ENCODE results near the gene ALPK3. TPM values are rescaled to one million over a fixed set of nuclear protein-coding genes. Genes with fewer than 3 reads are reported as not detected.

Gene ALPK3
- polyA plus RNA-seq, 3 donors: 12.5 to 15.9 (median 13.5) TPM

- no peak for DNase-seq (ENCODE audit: low read depth in 3 of 3, low spot score in 2 of 3)
These were observed 19.9 kb upstream of the ALPK3 start for GRCh38 chr15:84797212-84797611.

GRCh38 chr15:84797801-84798200 is 19.4 kb upstream of the ALPK3 start:
- no peak for DNase-seq (ENCODE audit: low read depth in 3 of 3, low spot score in 2 of 3)

- DNase-seq (ENCODE audit: low read depth in 3 of 3, low spot score in 2 of 3): no peak
These were observed 18.7 kb upstream of the ALPK3 start for GRCh38 chr15:84798436-84798946.

- no peak for DNase-seq (ENCODE audit: low read depth in 3 of 3, low spot score in 2 of 3)
These were observed 17.5 kb upstream of the ALPK3 start for GRCh38 chr15:84799511-84800187.

- DNase-seq (ENCODE audit: low read depth in 3 of 3, low spot score in 2 of 3): no peak
These were observed 16.8 kb upstream of the ALPK3 start for GRCh38 chr15:84800365-84800806.

GRCh38 chr15:84804005-84804900 is 12.9 kb upstream of the ALPK3 start:
- no peak for DNase-seq (ENCODE audit: low read depth in 3 of 3, low spot score in 2 of 3)

- no peak for DNase-seq (ENCODE audit: low read depth in 3 of 3, low spot score in 2 of 3)
These were observed 11.9 kb upstream of the ALPK3 start for GRCh38 chr15:84805221-84805620.

- DNase-seq (ENCODE audit: low read depth in 3 of 3, low spot score in 2 of 3): no peak
These were observed 9.9 kb upstream of the ALPK3 start for GRCh38 chr15:84807228-84807627.

GRCh38 chr15:84810073-84810840 is 6.9 kb upstream of the ALPK3 start:
- no peak for DNase-seq (ENCODE audit: low read depth in 3 of 3, low spot score in 2 of 3)

GRCh38 chr15:84811151-84811550 is 6.0 kb upstream of the ALPK3 start:
- no peak for DNase-seq (ENCODE audit: low read depth in 3 of 3, low spot score in 2 of 3)

- no peak for DNase-seq (ENCODE audit: low read depth in 3 of 3, low spot score in 2 of 3)
These were observed 5.3 kb upstream of the ALPK3 start for GRCh38 chr15:84811828-84812227.

- no peak for DNase-seq (ENCODE audit: low read depth in 3 of 3, low spot score in 2 of 3)
These were observed 4.3 kb upstream of the ALPK3 start for GRCh38 chr15:84812842-84813241.

- DNase-seq (ENCODE audit: low read depth in 3 of 3, low spot score in 2 of 3): no peak
These were observed 3.7 kb upstream of the ALPK3 start for GRCh38 chr15:84813435-84813834.

- no peak for DNase-seq (ENCODE audit: low read depth in 3 of 3, low spot score in 2 of 3)
These were observed 3.2 kb upstream of the ALPK3 start for GRCh38 chr15:84813931-84814330.

- DNase-seq (ENCODE audit: low read depth in 3 of 3, low spot score in 2 of 3): no peak
These were observed 2.2 kb upstream of the ALPK3 start for GRCh38 chr15:84814916-84815315.

- no peak for DNase-seq (ENCODE audit: low read depth in 3 of 3, low spot score in 2 of 3)
These were observed 418 bp downstream of the ALPK3 start for GRCh38 chr15:84817466-84818081.

- DNase-seq (ENCODE audit: low read depth in 3 of 3, low spot score in 2 of 3): no peak
These were observed 1.3 kb downstream of the ALPK3 start for GRCh38 chr15:84818261-84819131.

- no peak for DNase-seq (ENCODE audit: low read depth in 3 of 3, low spot score in 2 of 3)
These were observed 2.2 kb downstream of the ALPK3 start for GRCh38 chr15:84819291-84819768.

GRCh38 chr15:84819791-84820190 is 2.6 kb downstream of the ALPK3 start:
- no peak for DNase-seq (ENCODE audit: low read depth in 3 of 3, low spot score in 2 of 3)
